HEK293T (cell line): ENCODE results near the gene PGBD4.

Experiments
- BHLHE40 ChIP-seq: fragments of 450-650 bp; IDR thresholded peaks from 2 replicates; pipeline ENCODE4 v1.6.1; 2016; ENCODE audit warnings: mild to moderate bottlenecking, moderate library complexity, borderline replicate concordance
- ELF4 ChIP-seq: fragments of 450-650 bp; IDR thresholded peaks from 2 replicates; pipeline ENCODE4 v1.6.1; 2017; ENCODE audit warnings: antibody characterized with exemption
- LEF1 ChIP-seq: fragments of 450-650 bp; IDR thresholded peaks from 2 replicates; pipeline ENCODE4 v1.6.1; 2017; ENCODE audit warnings: mild to moderate bottlenecking, borderline replicate concordance
- NFRKB ChIP-seq: fragments of 450-650 bp; IDR thresholded peaks from 2 replicates; pipeline ENCODE4 v1.6.1; 2016; ENCODE audit warnings: mild to moderate bottlenecking, moderate library complexity
- SP1 ChIP-seq: fragments of 450-650 bp; IDR thresholded peaks from 2 replicates; pipeline ENCODE4 v1.6.1; 2017
- SUZ12 ChIP-seq: fragments of 450-650 bp; IDR thresholded peaks from 2 replicates; pipeline ENCODE4 v1.6.1; 2016; ENCODE audit warnings: mild to moderate bottlenecking

DNA sequence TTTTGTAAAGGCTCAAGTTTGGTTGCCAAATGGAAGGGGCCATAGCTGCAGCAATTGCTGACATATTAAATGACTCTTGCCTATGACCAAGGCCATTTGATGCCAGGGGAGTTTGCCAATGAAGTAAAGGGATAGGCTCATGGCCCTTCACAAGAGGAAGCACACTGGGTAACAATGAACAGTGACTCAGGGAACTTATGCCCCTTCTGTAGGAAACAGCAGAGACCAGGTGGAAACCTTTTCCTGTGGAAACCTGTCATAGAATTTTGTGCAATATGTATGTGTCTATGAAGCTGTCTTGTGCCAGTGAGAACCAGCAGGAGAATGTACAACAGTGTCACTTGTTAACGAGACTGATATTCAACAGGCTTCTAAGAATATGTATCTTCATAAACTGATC is 37.4 kb upstream of the PGBD4 start:
- TF ChIP-seq SUZ12 (no peak), BHLHE40 (no peak), LEF1 (no peak), SP1 (no peak), ELF4 (no peak), NFRKB (no peak)
